Measurements from ENCODE around the gene LMTK3. TPM values are rescaled to one million over a fixed set of nuclear protein-coding genes. Genes with fewer than 3 reads are reported as not detected.

Gene LMTK3
- total and polyA plus RNA-seq, 9 of the 15 experiments (the other 6 are each of a cell fraction or from before 2014, with no cell fraction given), result 0.35 to 12.3 (median 2.0) TPM; not detected in 2

GRCh38 chr19:48560095-48560530 is 48.5 kb upstream of the LMTK3 start (continued):
- TF ChIP-seq STAT5A (IDR thresholded peaks at IDR 0.05; ENCODE audit: borderline replicate concordance, low read length) (no peak), E4F1 (CRISPR knock-in tag; IDR thresholded peaks at IDR 0.05; ENCODE audit: borderline replicate concordance) (no peak), CAMTA2 (CRISPR knock-in tag; conservative IDR thresholded peaks at IDR 0.05) (no peak), ADNP (tag; IDR thresholded peaks at IDR 0.05) (peak; percentile 92), GMEB1 (CRISPR knock-in tag; IDR thresholded peaks at IDR 0.05) (no peak), GATAD2B (IDR thresholded peaks at IDR 0.05; ENCODE audit: borderline replicate concordance) (no peak), KAT7 (CRISPR knock-in tag; IDR thresholded peaks at IDR 0.05; ENCODE audit: borderline replicate concordance) (no peak), SNAPC5 (CRISPR knock-in tag; IDR thresholded peaks at IDR 0.05) (no peak), HMG20A (CRISPR knock-in tag; conservative IDR thresholded peaks at IDR 0.05) (no peak), ZKSCAN1 (IDR thresholded peaks at IDR 0.05; ENCODE audit: low read depth, low read length) (no peak), PHF21A (IDR thresholded peaks at IDR 0.05; ENCODE audit: borderline replicate concordance, low read depth) (no peak), ZNF311 (CRISPR knock-in tag; IDR thresholded peaks at IDR 0.05) (no peak), ESRRA (IDR thresholded peaks at IDR 0.05; ENCODE audit: borderline replicate concordance, low read depth) (no peak), TRIM28 (IDR thresholded peaks at IDR 0.05) (no peak), ZNF280B (CRISPR knock-in tag; IDR thresholded peaks at IDR 0.05) (no peak), PTBP1 (IDR thresholded peaks at IDR 0.05; ENCODE audit: low read depth, low read length) (peak; percentile 73; the same call in 1 of the 2 replicates), RFX1 (IDR thresholded peaks at IDR 0.05) (no peak)
- TF ChIP-seq, protein P1, sequence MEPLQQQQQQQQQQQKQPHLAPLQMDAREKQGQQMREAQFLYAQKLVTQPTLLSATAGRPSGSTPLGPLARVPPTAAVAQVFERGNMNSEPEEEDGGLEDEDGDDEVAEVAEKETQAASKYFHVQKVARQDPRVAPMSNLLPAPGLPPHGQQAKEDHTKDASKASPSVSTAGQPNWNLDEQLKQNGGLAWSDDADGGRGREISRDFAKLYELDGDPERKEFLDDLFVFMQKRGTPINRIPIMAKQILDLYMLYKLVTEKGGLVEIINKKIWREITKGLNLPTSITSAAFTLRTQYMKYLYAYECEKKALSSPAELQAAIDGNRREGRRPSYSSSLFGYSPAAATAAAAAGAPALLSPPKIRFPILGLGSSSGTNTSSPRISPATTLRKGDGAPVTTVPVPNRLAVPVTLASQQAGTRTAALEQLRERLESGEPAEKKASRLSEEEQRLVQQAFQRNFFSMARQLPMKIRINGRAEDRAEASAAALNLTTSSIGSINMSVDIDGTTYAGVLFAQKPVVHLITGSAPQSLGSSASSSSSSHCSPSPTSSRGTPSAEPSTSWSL (CRISPR knock-in tag; IDR thresholded peaks at IDR 0.05; ENCODE audit: borderline replicate concordance), result no peak
- TF ChIP-seq, protein P2, sequence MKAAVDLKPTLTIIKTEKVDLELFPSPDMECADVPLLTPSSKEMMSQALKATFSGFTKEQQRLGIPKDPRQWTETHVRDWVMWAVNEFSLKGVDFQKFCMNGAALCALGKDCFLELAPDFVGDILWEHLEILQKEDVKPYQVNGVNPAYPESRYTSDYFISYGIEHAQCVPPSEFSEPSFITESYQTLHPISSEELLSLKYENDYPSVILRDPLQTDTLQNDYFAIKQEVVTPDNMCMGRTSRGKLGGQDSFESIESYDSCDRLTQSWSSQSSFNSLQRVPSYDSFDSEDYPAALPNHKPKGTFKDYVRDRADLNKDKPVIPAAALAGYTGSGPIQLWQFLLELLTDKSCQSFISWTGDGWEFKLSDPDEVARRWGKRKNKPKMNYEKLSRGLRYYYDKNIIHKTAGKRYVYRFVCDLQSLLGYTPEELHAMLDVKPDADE (conservative IDR thresholded peaks at IDR 0.05; ENCODE audit: control insufficient read depth, low read depth, low read length), result no peak
- TF ChIP-seq, protein P3, sequence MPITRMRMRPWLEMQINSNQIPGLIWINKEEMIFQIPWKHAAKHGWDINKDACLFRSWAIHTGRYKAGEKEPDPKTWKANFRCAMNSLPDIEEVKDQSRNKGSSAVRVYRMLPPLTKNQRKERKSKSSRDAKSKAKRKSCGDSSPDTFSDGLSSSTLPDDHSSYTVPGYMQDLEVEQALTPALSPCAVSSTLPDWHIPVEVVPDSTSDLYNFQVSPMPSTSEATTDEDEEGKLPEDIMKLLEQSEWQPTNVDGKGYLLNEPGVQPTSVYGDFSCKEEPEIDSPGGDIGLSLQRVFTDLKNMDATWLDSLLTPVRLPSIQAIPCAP (CRISPR knock-in tag; IDR thresholded peaks at IDR 0.05; ENCODE audit: borderline replicate concordance), result no peak
